Measurements from ENCODE around the gene GAL3ST2. TPM values are rescaled to one million over a fixed set of nuclear protein-coding genes. Genes with fewer than 3 reads are reported as not detected.
"Not testable (repeated sequence)": the region's sequence is repeated elsewhere in the genome, so short reads cannot be mapped to it uniquely, and the experiment has no call there.

The GAL3ST2 gene
- polyA plus RNA-seq, 1 experiment = not detected

GRCh38 chr2:241822264-241822623, 45.6 kb downstream of the GAL3ST2 start:
- ChIA-PET POLR2A (no interaction called here), CTCF (no interaction called here)
- no peak for TF ChIP-seq CTCF (IDR thresholded peaks at IDR 0.05; ENCODE audit: low read depth, low read length)
- H3K27ac ChIP-seq (ENCODE audit: low read depth, low read length) = no peak overlapping the region
- no peak overlapping the region for H3K4me3 ChIP-seq (ENCODE audit: low read depth, low read length)
- H3K27me3 ChIP-seq (ENCODE audit: control insufficient read depth, insufficient read depth, low read length) = peaks cover 3% of the 10 kb centered on the region
- no peak for DNase-seq (ENCODE audit: low read depth, low spot score)
- H3K9me3 ChIP-seq (ENCODE audit: control insufficient read depth, insufficient read depth, low read length) = peaks cover 56% of the 10 kb centered on the region

GRCh38 chr2:241823531-241824437, 47.2 kb downstream of the GAL3ST2 start:
- H3K4me3 ChIP-seq (ENCODE audit: low read depth, low read length); H3K27me3 ChIP-seq (ENCODE audit: control insufficient read depth, insufficient read depth, low read length); H3K27ac ChIP-seq (ENCODE audit: low read depth, low read length); POLR2A ChIA-PET; CTCF ChIA-PET; DNase-seq (ENCODE audit: low read depth, low spot score): not testable (repeated sequence)
- peaks cover 48% of the 10 kb centered on the region for H3K9me3 ChIP-seq (ENCODE audit: control insufficient read depth, insufficient read depth, low read length)

- POLR2A ChIA-PET = interaction anchor here (0.9 kb wide), 1 partner anchor 93 kb away, joined by 7 read pairs; the partner anchor contains the start of gene D2HGDH
- CTCF ChIA-PET = no interaction called here
- H3K27me3 ChIP-seq (ENCODE audit: control insufficient read depth, insufficient read depth, low read length) = no peaks in the 10 kb centered on the region
- no peak overlapping the region for H3K27ac ChIP-seq (ENCODE audit: low read depth, low read length)
- H3K4me3 ChIP-seq (ENCODE audit: low read depth, low read length) = no peak overlapping the region
- no peak for DNase-seq (ENCODE audit: low read depth, low spot score)
- H3K9me3 ChIP-seq (ENCODE audit: control insufficient read depth, insufficient read depth, low read length) = peaks cover 18% of the 10 kb centered on the region
- TF ChIP-seq CTCF (IDR thresholded peaks at IDR 0.05; ENCODE audit: low read depth, low read length) = no peak
These were observed 50.8 kb downstream of the GAL3ST2 start for GRCh38 chr2:241827394-241827793.

GRCh38 chr2:241833101-241833663, 56.6 kb downstream of the GAL3ST2 start:
- H3K9me3 ChIP-seq (ENCODE audit: control insufficient read depth, insufficient read depth, low read length) = peaks cover 6% of the 10 kb centered on the region; the same call in 1 of the 2 replicates
- no peak for TF ChIP-seq CTCF (IDR thresholded peaks at IDR 0.05; ENCODE audit: low read depth, low read length)
- ChIA-PET CTCF (interaction anchor here (1.9 kb wide), 1 partner anchor 45 kb away, joined by 5 read pairs; no protein-coding TSS in a partner anchor), POLR2A (no interaction called here)
- peaks cover 8% of the 10 kb centered on the region for H3K27me3 ChIP-seq (ENCODE audit: control insufficient read depth, insufficient read depth, low read length)
- H3K4me3 ChIP-seq (ENCODE audit: low read depth, low read length) = no peak overlapping the region; the same call in 1 of the 2 replicates
- peak; percentile 15 for DNase-seq (ENCODE audit: low read depth, low spot score)
- no peak overlapping the region for H3K27ac ChIP-seq (ENCODE audit: low read depth, low read length)

GRCh38 chr2:241833756-241834526, 57.3 kb downstream of the GAL3ST2 start:
- H3K9me3 ChIP-seq (ENCODE audit: control insufficient read depth, insufficient read depth, low read length); H3K27me3 ChIP-seq (ENCODE audit: control insufficient read depth, insufficient read depth, low read length); H3K4me3 ChIP-seq (ENCODE audit: low read depth, low read length); DNase-seq (ENCODE audit: low read depth, low spot score); H3K27ac ChIP-seq (ENCODE audit: low read depth, low read length); POLR2A ChIA-PET: not testable (repeated sequence)
- CTCF ChIA-PET = interaction anchor here (1.9 kb wide), 1 partner anchor 44 kb away, joined by 5 read pairs; no protein-coding TSS in a partner anchor

Measured in AG04450 (cell line).